Measurements from ENCODE around the gene PDE2A. TPM values are rescaled to one million over a fixed set of nuclear protein-coding genes. Genes with fewer than 3 reads are reported as not detected.

PDE2A gene
- total and polyA plus RNA-seq, 2 donors (not counting 3 experiments of a cell fraction or from before 2014, with no cell fraction given), result 14.8 to 16.8 TPM

DNA sequence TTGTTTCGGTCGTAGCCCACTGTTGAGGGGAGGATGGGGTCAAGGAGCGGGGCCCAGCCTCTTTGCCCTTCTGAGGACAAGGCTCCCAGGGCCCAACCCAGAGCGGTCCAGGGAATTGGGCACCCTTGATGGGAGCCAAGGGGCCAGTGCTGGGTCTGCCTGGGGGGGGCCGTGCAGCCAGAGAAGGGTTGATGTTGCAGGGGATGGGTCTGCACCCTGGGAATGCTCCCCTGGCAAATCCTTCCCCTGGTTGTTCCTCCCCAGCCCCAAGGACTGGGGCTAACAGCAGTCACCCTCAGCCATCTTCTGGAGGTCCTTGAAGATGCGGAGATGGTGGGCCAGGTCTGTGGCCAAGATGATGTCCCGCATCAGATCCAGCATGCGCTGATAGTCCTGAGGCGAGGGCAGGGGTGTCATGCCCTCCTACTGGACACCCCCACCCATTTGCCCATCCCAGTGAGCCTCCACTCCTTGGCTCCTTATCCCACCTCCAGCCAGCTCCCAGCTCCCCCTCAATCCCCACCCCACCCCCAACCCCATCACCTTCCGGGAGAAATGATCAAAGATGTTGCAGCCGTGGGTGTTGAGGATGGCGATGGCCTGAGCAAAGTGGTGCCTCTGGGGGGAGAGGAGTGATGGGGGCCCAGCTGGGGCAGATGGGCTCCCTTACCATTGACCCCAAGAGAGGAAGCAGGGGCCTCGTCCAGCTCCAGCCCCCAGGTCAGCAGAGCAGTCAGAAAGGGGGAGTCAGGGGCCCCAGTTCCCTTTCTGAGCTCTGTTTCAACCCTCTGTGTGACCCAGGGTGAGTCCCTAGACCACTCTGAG, 95.0 kb downstream of the PDE2A start:
- H3K4me1 ChIP-seq (ENCODE audit: control insufficient read depth, extremely low read depth, insufficient read depth, low read length), result no peaks in the 10 kb centered on the region
- intact Hi-C loops (cut with micrococcal nuclease), result no loop called here
- H3K4me2 ChIP-seq (ENCODE audit: insufficient read depth, low read length), result no peak overlapping the region
- no peaks in the 10 kb centered on the region for H3K79me2 ChIP-seq (ENCODE audit: control insufficient read depth, insufficient read depth, low read length)
- H3K27ac ChIP-seq (ENCODE audit: insufficient read depth, low read depth, low read length), result no peak overlapping the region
- FAIRE-seq (no peak), DNase-seq (ENCODE audit: low read depth, low spot score) (no peak)
- POLR2A ChIA-PET, result no interaction called here
- no peaks in the 10 kb centered on the region for H4K20me1 ChIP-seq (replicated peaks; ENCODE audit: control insufficient read depth, extremely low read depth, insufficient read depth, low read length)
- no peaks in the 10 kb centered on the region for H3K36me3 ChIP-seq (ENCODE audit: control insufficient read depth in 2 of 2, extremely low read depth in 1 of 2, insufficient read depth in 2 of 2, low read length in 2 of 2)
- BruUV-seq (replicated peaks), result no TSS peak
- no peak overlapping the region for H2AFZ ChIP-seq (ENCODE audit: low read depth, low read length)
- H3K9ac ChIP-seq (replicated peaks; ENCODE audit: extremely low read depth, insufficient read depth, low read length), result no peak overlapping the region
- H3K9me3 ChIP-seq (replicated peaks; ENCODE audit: control insufficient read depth, insufficient read depth, low read length), result no peaks in the 10 kb centered on the region
- H3K4me3 ChIP-seq (replicated peaks in 1 of 3; ENCODE audit: insufficient read depth in 1 of 3, low read depth in 1 of 3, low read length in 3 of 3), result no peak overlapping the region
- TF ChIP-seq, protein P1, sequence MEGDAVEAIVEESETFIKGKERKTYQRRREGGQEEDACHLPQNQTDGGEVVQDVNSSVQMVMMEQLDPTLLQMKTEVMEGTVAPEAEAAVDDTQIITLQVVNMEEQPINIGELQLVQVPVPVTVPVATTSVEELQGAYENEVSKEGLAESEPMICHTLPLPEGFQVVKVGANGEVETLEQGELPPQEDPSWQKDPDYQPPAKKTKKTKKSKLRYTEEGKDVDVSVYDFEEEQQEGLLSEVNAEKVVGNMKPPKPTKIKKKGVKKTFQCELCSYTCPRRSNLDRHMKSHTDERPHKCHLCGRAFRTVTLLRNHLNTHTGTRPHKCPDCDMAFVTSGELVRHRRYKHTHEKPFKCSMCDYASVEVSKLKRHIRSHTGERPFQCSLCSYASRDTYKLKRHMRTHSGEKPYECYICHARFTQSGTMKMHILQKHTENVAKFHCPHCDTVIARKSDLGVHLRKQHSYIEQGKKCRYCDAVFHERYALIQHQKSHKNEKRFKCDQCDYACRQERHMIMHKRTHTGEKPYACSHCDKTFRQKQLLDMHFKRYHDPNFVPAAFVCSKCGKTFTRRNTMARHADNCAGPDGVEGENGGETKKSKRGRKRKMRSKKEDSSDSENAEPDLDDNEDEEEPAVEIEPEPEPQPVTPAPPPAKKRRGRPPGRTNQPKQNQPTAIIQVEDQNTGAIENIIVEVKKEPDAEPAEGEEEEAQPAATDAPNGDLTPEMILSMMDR (IDR thresholded peaks at IDR 0.05; ENCODE audit: extremely low read depth in 1 of 2, insufficient read depth in 1 of 2, low read depth in 1 of 2, low read length in 2 of 2), result no peak
- no peak for TF ChIP-seq POLR2A (IDR thresholded peaks at IDR 0.05; ENCODE audit: low read depth, low read length)
- TF ChIP-seq FOS (IDR thresholded peaks at IDR 0.05; ENCODE audit: borderline replicate concordance, insufficient read depth, low read length), result no peak
- TF ChIP-seq EZH2 (IDR thresholded peaks at IDR 0.05; ENCODE audit: borderline replicate concordance, low read depth, low read length, severe bottlenecking), result no peak
- TF ChIP-seq GATA2 (IDR thresholded peaks at IDR 0.05; ENCODE audit: insufficient read depth, insufficient read length, low read depth, low read length), result no peak
- no peak for TF ChIP-seq MYC (IDR thresholded peaks at IDR 0.05; ENCODE audit: low read depth, low read length)
- no peak for TF ChIP-seq JUN (IDR thresholded peaks at IDR 0.05; ENCODE audit: borderline replicate concordance, insufficient read depth, insufficient read length, low read depth)
- TF ChIP-seq, protein P2, sequence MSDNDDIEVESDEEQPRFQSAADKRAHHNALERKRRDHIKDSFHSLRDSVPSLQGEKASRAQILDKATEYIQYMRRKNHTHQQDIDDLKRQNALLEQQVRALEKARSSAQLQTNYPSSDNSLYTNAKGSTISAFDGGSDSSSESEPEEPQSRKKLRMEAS (IDR thresholded peaks at IDR 0.05; ENCODE audit: insufficient read depth, insufficient read length), result no peak
- no peak for TF ChIP-seq POLR2AphosphoS5 (IDR thresholded peaks at IDR 0.05; ENCODE audit: insufficient read depth, low read depth, low read length)
- dilution Hi-C loops (cut with MboI; ENCODE audit: extremely low pct_ligation_motif_present, low sequenced_read_pairs), result no loop called here
- H3K9me1 ChIP-seq (replicated peaks; ENCODE audit: control insufficient read depth, extremely low read depth, insufficient read depth, low read length), result no peaks in the 10 kb centered on the region
- no peaks in the 10 kb centered on the region for H3K27me3 ChIP-seq (ENCODE audit: control insufficient read depth in 2 of 2, insufficient read depth in 2 of 2, low read length in 2 of 2)
- CTCF ChIA-PET, result interaction anchor here (1.2 to 2.8 kb wide), 6 partner anchors 9 to 108 kb away, joined by 3 to 17 read pairs (median 7); no protein-coding TSS in a partner anchor

All from endothelial cell of umbilical vein (primary cell).